ENCODE data around the gene GRHL1. TPM values are rescaled to one million over a fixed set of nuclear protein-coding genes. Genes with fewer than 3 reads are reported as not detected.

The GRHL1 gene
- total RNA-seq, 2 experiments from 2014 or later: 0.28 to 0.38 TPM

DNA sequence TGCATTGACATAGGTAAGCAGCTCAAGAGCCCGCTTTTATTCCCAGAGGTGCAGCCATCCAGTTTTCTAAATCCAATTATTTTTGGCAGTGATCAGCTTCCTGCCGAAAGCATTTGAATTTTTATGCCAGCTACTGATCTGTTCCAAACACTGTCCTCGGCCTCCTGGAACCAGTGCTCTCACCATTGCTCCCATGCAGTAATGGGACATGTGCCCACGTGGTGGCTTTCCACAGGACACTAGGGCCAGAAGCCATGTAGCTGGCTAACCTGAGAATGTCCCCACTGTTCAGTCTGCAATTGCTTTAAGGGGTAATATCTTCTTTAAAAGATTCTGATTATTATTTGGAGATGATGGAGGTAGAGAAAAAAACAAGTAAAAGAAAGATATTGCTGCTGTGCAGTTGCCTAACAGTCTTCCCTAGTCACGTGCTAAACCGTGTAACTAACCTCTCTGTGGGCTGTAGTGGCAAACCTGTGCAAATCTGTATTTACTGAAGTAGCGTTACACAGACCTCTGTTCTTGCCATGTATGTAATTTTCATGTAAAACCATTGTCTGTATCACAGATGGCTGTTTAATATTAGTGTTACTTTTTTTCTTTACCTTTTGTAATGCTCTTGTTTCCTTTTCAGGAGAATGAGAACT is 13.0 kb downstream of the GRHL1 start:
- no peak for DNase-seq
- H3K9me3 Mint-ChIP-seq: no peaks in the 10 kb centered on the region
- no peak overlapping the region for H3K27ac Mint-ChIP-seq
- no peaks in the 10 kb centered on the region for H3K36me3 ChIP-seq (ENCODE audit: insufficient read depth, low read length)
- H3K27me3 Mint-ChIP-seq: no peaks in the 10 kb centered on the region
- H3K4me3 Mint-ChIP-seq: no peak overlapping the region
- no peaks in the 10 kb centered on the region for H3K27me3 ChIP-seq (ENCODE audit: control insufficient read depth in 1 of 2, insufficient read depth in 2 of 2, low read length in 2 of 2)
- H3K9me3 ChIP-seq (ENCODE audit: control insufficient read depth in 1 of 2, insufficient read depth in 1 of 2, low read length in 2 of 2): no peaks in the 10 kb centered on the region
- intact Hi-C loops (cut with DNase I, micrococcal nuclease): no loop called here
- no peak overlapping the region for H3K4me3 ChIP-seq (ENCODE audit: low read length)
- ChIA-PET CTCF (interaction anchor here (0.9 to 1.4 kb wide), 2 partner anchors 20 to 165 kb away, joined by 3 to 4 read pairs; no protein-coding TSS in a partner anchor), POLR2A (no interaction called here)
- no peak overlapping the region for H3K27ac ChIP-seq (ENCODE audit: low read depth in 1 of 2, low read length in 2 of 2)
- H3K4me1 Mint-ChIP-seq (ENCODE audit: low read depth): peaks cover 11% of the 10 kb centered on the region
- no peak for ATAC-seq (ENCODE audit: poor library complexity)
- TF ChIP-seq, protein P1, sequence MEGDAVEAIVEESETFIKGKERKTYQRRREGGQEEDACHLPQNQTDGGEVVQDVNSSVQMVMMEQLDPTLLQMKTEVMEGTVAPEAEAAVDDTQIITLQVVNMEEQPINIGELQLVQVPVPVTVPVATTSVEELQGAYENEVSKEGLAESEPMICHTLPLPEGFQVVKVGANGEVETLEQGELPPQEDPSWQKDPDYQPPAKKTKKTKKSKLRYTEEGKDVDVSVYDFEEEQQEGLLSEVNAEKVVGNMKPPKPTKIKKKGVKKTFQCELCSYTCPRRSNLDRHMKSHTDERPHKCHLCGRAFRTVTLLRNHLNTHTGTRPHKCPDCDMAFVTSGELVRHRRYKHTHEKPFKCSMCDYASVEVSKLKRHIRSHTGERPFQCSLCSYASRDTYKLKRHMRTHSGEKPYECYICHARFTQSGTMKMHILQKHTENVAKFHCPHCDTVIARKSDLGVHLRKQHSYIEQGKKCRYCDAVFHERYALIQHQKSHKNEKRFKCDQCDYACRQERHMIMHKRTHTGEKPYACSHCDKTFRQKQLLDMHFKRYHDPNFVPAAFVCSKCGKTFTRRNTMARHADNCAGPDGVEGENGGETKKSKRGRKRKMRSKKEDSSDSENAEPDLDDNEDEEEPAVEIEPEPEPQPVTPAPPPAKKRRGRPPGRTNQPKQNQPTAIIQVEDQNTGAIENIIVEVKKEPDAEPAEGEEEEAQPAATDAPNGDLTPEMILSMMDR (IDR thresholded peaks at IDR 0.05): no peak
- peaks cover 3% of the 10 kb centered on the region for H3K4me1 ChIP-seq (ENCODE audit: insufficient read depth, low read length)
- no peaks in the 10 kb centered on the region for H3K36me3 Mint-ChIP-seq (ENCODE audit: low read depth)

DNA sequence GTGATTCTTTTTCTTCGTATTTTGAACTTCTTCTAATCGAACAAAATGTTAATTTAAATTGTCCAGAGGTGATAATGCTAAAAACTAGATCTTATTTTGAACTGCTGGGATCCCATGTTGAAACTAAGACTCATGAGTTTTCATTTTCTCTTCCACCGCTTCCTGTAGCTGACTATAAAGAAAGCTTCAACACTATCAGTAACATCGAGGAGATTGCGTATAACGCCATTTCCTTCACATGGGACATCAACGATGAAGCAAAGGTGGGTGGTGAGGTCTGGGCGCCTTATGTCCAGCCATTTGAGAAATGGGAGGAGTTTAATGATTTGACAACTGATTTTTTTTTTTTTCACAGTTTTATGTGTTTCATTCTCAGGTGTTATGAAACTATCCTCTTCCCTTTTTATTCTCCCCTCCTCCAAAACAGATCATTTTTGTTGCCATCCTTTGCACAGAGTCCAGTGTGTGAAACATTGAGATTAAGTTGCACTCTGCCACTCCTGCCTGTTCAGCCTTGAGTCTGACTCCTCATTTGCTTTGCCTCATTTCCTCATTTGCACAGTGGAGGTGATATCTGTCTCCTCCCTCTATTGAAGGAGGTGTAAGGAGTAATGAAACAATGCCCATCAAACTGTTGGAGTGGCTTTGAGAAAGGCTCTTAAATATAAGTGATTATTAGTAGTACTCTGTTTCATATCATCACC is 13.8 kb downstream of the GRHL1 start:
- no peaks in the 10 kb centered on the region for H3K27me3 ChIP-seq (ENCODE audit: control insufficient read depth in 1 of 2, insufficient read depth in 2 of 2, low read length in 2 of 2)
- DNase-seq: peak in 4 of 14 experiments; percentile 8 to 61 (median 28)

DNA sequence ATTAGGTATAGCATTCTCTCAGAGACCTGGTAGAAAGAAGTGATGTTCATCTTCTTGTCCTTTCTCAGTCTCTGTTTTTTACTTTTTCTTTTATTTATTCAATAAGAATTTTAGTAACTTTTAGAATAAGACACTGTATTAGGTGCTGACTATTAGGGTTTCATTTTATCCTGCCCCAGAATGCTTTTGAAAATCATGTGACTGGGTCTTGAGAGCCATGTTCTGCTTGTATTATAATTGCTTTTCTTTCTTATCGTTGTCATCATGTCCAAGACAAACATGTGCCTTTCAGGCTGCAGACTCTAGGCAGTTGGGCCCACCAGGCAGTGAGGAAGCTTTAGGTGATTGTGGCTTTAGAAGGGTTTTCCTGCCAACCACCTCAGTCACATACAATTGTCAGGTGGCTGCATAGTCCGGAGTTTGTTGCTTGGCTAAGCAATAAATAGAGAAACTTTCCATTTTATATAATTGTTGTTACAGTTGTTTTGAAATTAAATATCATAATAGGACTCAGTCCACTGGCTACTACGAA is 15.1 kb downstream of the GRHL1 start:
- no peak overlapping the region for H3K27ac Mint-ChIP-seq
- H3K36me3 Mint-ChIP-seq (ENCODE audit: low read depth): no peaks in the 10 kb centered on the region
- no peaks in the 10 kb centered on the region for H3K27me3 ChIP-seq (ENCODE audit: control insufficient read depth in 1 of 2, insufficient read depth in 2 of 2, low read length in 2 of 2)
- DNase-seq (no peak), ATAC-seq (ENCODE audit: poor library complexity) (no peak)
- peaks cover 3% of the 10 kb centered on the region for H3K4me1 ChIP-seq (ENCODE audit: insufficient read depth, low read length)
- POLR2A ChIA-PET: no interaction called here
- H3K9me3 Mint-ChIP-seq: no peaks in the 10 kb centered on the region
- H3K9me3 ChIP-seq (ENCODE audit: control insufficient read depth in 1 of 2, insufficient read depth in 1 of 2, low read length in 2 of 2): no peaks in the 10 kb centered on the region
- CTCF ChIA-PET: no interaction called here
- no peak overlapping the region for H3K4me3 Mint-ChIP-seq
- TF ChIP-seq, protein P1 (IDR thresholded peaks at IDR 0.05): no peak
- intact Hi-C loops (cut with DNase I, micrococcal nuclease): no loop called here
- no peak overlapping the region for H3K4me3 ChIP-seq (ENCODE audit: low read length)
- H3K27me3 Mint-ChIP-seq: no peaks in the 10 kb centered on the region
- H3K4me1 Mint-ChIP-seq (ENCODE audit: low read depth): peaks cover 11% of the 10 kb centered on the region
- H3K27ac ChIP-seq (ENCODE audit: low read depth in 1 of 2, low read length in 2 of 2): no peak overlapping the region
- H3K36me3 ChIP-seq (ENCODE audit: insufficient read depth, low read length): no peaks in the 10 kb centered on the region

More for the DNA sequence above, 13.8 kb downstream of the GRHL1 start:
- ATAC-seq (ENCODE audit: poor library complexity): peak; percentile 58
- ChIA-PET POLR2A (no interaction called here), CTCF (interaction anchor here (1.4 kb wide), 1 partner anchor 19 kb away, joined by 4 read pairs; no protein-coding TSS in a partner anchor)
- H3K36me3 Mint-ChIP-seq (ENCODE audit: low read depth): no peaks in the 10 kb centered on the region
- TF ChIP-seq, protein P1 (IDR thresholded peaks at IDR 0.05): no peak
- peak overlapping the region; percentile 55 for H3K4me3 Mint-ChIP-seq
- H3K9me3 Mint-ChIP-seq: no peaks in the 10 kb centered on the region
- peaks cover 3% of the 10 kb centered on the region for H3K4me1 ChIP-seq (ENCODE audit: insufficient read depth, low read length)
- intact Hi-C loops (cut with DNase I, micrococcal nuclease): no loop called here
- no peaks in the 10 kb centered on the region for H3K36me3 ChIP-seq (ENCODE audit: insufficient read depth, low read length)
- H3K27ac Mint-ChIP-seq: no peak overlapping the region
- H3K4me3 ChIP-seq (ENCODE audit: low read length): no peak overlapping the region
- no peak overlapping the region for H3K27ac ChIP-seq (ENCODE audit: low read depth in 1 of 2, low read length in 2 of 2)
- no peaks in the 10 kb centered on the region for H3K27me3 Mint-ChIP-seq
- H3K9me3 ChIP-seq (ENCODE audit: control insufficient read depth in 1 of 2, insufficient read depth in 1 of 2, low read length in 2 of 2): no peaks in the 10 kb centered on the region
- peaks cover 11% of the 10 kb centered on the region for H3K4me1 Mint-ChIP-seq (ENCODE audit: low read depth)
